ENCODE measurements around the gene GNG13.

DNA sequence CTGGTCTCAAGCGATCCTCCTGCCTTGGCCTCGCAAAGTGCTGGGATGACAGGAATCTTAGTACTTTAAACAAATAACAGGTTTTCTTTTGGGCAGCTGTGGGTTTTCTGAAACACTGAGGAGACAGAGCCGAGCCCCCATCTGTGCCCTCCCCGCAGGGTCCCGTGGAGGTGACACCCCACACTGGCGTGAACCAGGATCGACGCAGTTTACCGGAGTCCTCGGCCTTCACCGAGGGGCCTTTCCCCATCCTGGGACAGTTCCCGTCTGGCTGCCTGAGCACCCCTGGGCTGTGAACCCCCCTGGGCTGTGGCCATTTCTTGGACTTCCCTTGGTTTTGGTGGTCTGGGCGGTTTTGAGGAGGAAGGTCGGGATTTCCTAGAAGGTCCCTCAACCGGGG lies 15.3 kb upstream of the GNG13 start:
- no peak for TF ChIP-seq POLR2A (IDR thresholded peaks at IDR 0.05)
- TF ChIP-seq, protein P1, sequence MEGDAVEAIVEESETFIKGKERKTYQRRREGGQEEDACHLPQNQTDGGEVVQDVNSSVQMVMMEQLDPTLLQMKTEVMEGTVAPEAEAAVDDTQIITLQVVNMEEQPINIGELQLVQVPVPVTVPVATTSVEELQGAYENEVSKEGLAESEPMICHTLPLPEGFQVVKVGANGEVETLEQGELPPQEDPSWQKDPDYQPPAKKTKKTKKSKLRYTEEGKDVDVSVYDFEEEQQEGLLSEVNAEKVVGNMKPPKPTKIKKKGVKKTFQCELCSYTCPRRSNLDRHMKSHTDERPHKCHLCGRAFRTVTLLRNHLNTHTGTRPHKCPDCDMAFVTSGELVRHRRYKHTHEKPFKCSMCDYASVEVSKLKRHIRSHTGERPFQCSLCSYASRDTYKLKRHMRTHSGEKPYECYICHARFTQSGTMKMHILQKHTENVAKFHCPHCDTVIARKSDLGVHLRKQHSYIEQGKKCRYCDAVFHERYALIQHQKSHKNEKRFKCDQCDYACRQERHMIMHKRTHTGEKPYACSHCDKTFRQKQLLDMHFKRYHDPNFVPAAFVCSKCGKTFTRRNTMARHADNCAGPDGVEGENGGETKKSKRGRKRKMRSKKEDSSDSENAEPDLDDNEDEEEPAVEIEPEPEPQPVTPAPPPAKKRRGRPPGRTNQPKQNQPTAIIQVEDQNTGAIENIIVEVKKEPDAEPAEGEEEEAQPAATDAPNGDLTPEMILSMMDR (IDR thresholded peaks at IDR 0.05): no peak

Measured in right lobe of liver (tissue), 4 donors.